NOMO-1 treated with DMSO at 0.1 percent for 48 hours (cell line): ENCODE data around the gene TTC27.

Experiments
- DNase-seq: peaks from one replicate; lab custom pipeline; 2025; ENCODE audit not compliant: unreplicated experiment; lab: John Stamatoyannopoulos, UW

TTC27 gene

GRCh38 chr2:32804205-32804604, 176.4 kb downstream of the TTC27 start:
- DNase-seq = no peak

- no peak for DNase-seq
Measured at GRCh38 chr2:32805104-32806095, 177.6 kb downstream of the TTC27 start.

- DNase-seq = no peak
Measured at GRCh38 chr2:32806857-32807256, 179.0 kb downstream of the TTC27 start.

GRCh38 chr2:32807662-32808061, 179.8 kb downstream of the TTC27 start:
- DNase-seq = no peak

- no peak for DNase-seq
Measured at GRCh38 chr2:32810909-32811495, 183.2 kb downstream of the TTC27 start.

- no peak for DNase-seq
Measured at GRCh38 chr2:32811696-32812095, 183.8 kb downstream of the TTC27 start.

- no peak for DNase-seq
Measured at GRCh38 chr2:32812316-32812715, 184.5 kb downstream of the TTC27 start.

GRCh38 chr2:32820088-32820487, 192.2 kb downstream of the TTC27 start:
- no peak for DNase-seq

- DNase-seq = no peak
Measured at GRCh38 chr2:32820701-32821100, 192.9 kb downstream of the TTC27 start.

- DNase-seq = no peak
Measured at GRCh38 chr2:32824070-32824809, 196.4 kb downstream of the TTC27 start.

GRCh38 chr2:32825291-32825712, 197.5 kb downstream of the TTC27 start:
- DNase-seq = no peak

GRCh38 chr2:32830196-32830595, 202.3 kb downstream of the TTC27 start:
- DNase-seq = no peak

GRCh38 chr2:32832821-32833220, 205.0 kb downstream of the TTC27 start:
- DNase-seq = no peak

GRCh38 chr2:32833709-32834108, 205.9 kb downstream of the TTC27 start:
- DNase-seq = no peak

GRCh38 chr2:32835148-32835547, 207.3 kb downstream of the TTC27 start:
- DNase-seq = no peak

- no peak for DNase-seq
Measured at GRCh38 chr2:32836933-32837332, 209.1 kb downstream of the TTC27 start.

GRCh38 chr2:32838418-32838817, 210.6 kb downstream of the TTC27 start:
- peak; percentile 7 for DNase-seq

- no peak for DNase-seq
Measured at GRCh38 chr2:32838949-32839348, 211.1 kb downstream of the TTC27 start.

GRCh38 chr2:32841931-32842898, 214.4 kb downstream of the TTC27 start:
- no peak for DNase-seq

- no peak for DNase-seq
Measured at GRCh38 chr2:32843699-32844098, 215.8 kb downstream of the TTC27 start.
